BLaER1 (cell line): ENCODE results near the gene SPAG5.

Experiments used
- H3K27ac ChIP-seq: shearing (Covaris generic); formaldehyde crosslinking; 2 replicates; pipeline ENCODE4 v1.8.1; 2022
- H3K27me3 ChIP-seq: shearing (Covaris generic); formaldehyde crosslinking; 2 replicates; pipeline ENCODE4 v1.8.1; 2022
- H3K36me3 ChIP-seq: shearing (Covaris generic); formaldehyde crosslinking; 2 replicates; pipeline ENCODE4 v1.8.1; 2022
- H3K4me1 ChIP-seq: shearing (Covaris generic); formaldehyde crosslinking; 2 replicates; pipeline ENCODE4 v1.8.1; 2022
- H3K4me2 ChIP-seq: shearing (Covaris generic); formaldehyde crosslinking; 2 replicates; pipeline ENCODE4 v1.8.1; 2022
- H3K4me3 ChIP-seq: shearing (Covaris generic); formaldehyde crosslinking; 2 replicates; pipeline ENCODE4 v1.8.1; 2022
- H3K9ac ChIP-seq: shearing (Covaris generic); formaldehyde crosslinking; 2 replicates; pipeline ENCODE4 v1.8.1; 2022
- H3K9me3 ChIP-seq: shearing (Covaris generic); formaldehyde crosslinking; 2 replicates; pipeline ENCODE4 v1.8.1; 2022
- H4K20me1 ChIP-seq: shearing (Covaris generic); formaldehyde crosslinking; 2 replicates; pipeline ENCODE4 v1.8.1; 2022
- Cebpa-rat ChIP-seq: shearing (Covaris generic); IDR thresholded peaks from 2 replicates; pipeline ENCODE4 v1.8.1; 2022

Gene SPAG5

DNA sequence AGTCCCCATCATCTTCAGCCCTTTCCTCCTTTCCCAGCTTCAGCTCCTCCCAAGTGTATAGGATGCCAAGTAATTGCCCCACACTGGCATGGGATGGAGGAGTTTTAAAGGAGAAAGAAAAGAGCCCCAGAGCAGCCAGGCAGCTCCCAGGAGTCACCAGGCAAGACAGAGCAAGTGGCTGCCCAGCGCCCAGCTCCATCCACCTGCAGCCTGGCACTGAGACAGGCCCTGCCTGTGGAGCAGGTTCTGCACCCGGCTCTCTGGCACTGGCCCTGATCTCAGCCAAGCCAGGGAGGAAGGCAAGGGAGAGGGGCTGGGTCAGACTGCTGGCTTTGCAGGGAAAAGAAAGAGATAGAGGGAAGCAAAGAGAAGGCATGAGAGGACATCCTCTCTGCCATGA is 71.0 kb downstream of the SPAG5 start:
- no peaks in the 10 kb centered on the region for H3K9me3 ChIP-seq
- no peaks in the 10 kb centered on the region for H4K20me1 ChIP-seq
- peaks cover 35% of the 10 kb centered on the region for H3K4me1 ChIP-seq
- no peak for TF ChIP-seq Cebpa-rat
- H3K27me3 ChIP-seq = no peaks in the 10 kb centered on the region
- no peak overlapping the region for H3K4me3 ChIP-seq
- H3K36me3 ChIP-seq = no peaks in the 10 kb centered on the region
- no peak overlapping the region for H3K9ac ChIP-seq
- no peak overlapping the region for H3K27ac ChIP-seq
- no peak overlapping the region for H3K4me2 ChIP-seq
